ENCODE data around the gene DPH1.

DNA sequence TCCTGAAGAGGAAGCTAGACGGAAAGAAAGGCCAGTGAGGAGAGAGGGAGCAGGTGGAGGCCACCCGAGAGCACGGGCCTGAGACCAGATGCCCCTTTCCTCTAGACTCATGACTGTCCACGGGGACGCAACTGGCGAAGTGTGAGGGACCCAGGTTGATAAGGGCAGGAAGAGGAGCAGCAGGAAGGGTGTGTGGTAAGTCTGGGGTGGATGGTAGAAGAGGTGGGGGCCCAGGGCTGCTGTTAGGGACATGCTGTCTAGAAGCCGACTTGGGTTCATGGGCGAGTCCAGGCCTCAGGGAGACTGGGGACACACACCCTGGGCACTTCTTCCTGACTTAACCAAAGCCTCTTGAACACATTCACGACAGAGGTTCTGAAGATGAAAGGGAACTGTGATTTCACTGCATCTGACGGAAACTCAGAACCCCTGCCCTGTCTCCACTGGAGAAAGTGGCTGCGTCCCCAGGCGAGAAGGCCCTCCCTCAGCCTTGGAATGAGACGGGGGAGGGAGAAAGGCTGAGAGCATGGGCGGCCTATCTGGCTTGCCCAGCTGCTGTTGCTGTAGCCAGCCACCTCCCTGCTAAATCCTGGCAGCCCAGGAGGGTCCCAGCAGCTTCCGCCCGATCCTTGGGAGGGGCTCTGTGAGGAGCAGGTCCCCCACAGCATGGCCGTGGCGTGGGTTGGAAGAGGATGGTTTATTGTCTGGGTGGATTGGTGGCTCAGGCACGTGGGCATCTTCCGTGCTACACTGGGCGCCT is 30.9 kb downstream of the DPH1 start:
- TF ChIP-seq, protein P1, sequence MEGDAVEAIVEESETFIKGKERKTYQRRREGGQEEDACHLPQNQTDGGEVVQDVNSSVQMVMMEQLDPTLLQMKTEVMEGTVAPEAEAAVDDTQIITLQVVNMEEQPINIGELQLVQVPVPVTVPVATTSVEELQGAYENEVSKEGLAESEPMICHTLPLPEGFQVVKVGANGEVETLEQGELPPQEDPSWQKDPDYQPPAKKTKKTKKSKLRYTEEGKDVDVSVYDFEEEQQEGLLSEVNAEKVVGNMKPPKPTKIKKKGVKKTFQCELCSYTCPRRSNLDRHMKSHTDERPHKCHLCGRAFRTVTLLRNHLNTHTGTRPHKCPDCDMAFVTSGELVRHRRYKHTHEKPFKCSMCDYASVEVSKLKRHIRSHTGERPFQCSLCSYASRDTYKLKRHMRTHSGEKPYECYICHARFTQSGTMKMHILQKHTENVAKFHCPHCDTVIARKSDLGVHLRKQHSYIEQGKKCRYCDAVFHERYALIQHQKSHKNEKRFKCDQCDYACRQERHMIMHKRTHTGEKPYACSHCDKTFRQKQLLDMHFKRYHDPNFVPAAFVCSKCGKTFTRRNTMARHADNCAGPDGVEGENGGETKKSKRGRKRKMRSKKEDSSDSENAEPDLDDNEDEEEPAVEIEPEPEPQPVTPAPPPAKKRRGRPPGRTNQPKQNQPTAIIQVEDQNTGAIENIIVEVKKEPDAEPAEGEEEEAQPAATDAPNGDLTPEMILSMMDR (IDR thresholded peaks at IDR 0.05; ENCODE audit: low read depth, low read length, poor library complexity, severe bottlenecking) = no peak
- TF ChIP-seq EZH2phosphoT487 (IDR thresholded peaks at IDR 0.05; ENCODE audit: borderline replicate concordance, low read length) = no peak

Data from DOHH2 (cell line).